Osteoblast (primary cell): ENCODE data around the gene CACTIN. TPM values are rescaled to one million over a fixed set of nuclear protein-coding genes. Genes with fewer than 3 reads are reported as not detected.
"Not testable (repeated sequence)": the region's sequence is repeated elsewhere in the genome, so short reads cannot be mapped to it uniquely, and the experiment has no call there.

ENCODE experiments used
- DNase-seq: peaks from one replicate; pipeline ENCODE4 v3.0.0; 2011; ENCODE audit warnings: low spot score, mixed read lengths; ENCODE audit not compliant: insufficient read length; ENCODE audit errors: missing footprints
- H2AFZ ChIP-seq: 2 replicates; pipeline ENCODE4 v1.6.0; 2011; ENCODE audit warnings: mild to moderate bottlenecking, low read length
- H3K27ac ChIP-seq: 2 replicates; pipeline ENCODE4 v1.5.1; 2011; ENCODE audit warnings: mild to moderate bottlenecking, low read depth, low read length, moderate library complexity
- H3K27me3 ChIP-seq: 2 replicates; pipeline ENCODE4 v1.6.0; 2012; ENCODE audit warnings: mild to moderate bottlenecking, control low read depth, inconsistent platforms, low read length, moderate library complexity; ENCODE audit not compliant: insufficient read depth
- H3K36me3 ChIP-seq: 2 replicates; pipeline ENCODE4 v1.5.1; 2011; ENCODE audit warnings: mild to moderate bottlenecking, low read length, control low read depth, moderate library complexity; ENCODE audit not compliant: insufficient read depth
- H3K4me1 ChIP-seq: 2 replicates; pipeline ENCODE4 v1.5.1; 2011; ENCODE audit warnings: mild to moderate bottlenecking, low read length, control low read depth, moderate library complexity; ENCODE audit not compliant: insufficient read depth
- H3K4me2 ChIP-seq: 2 replicates; pipeline ENCODE4 v1.6.0; 2011; ENCODE audit warnings: mild to moderate bottlenecking, low read length; ENCODE audit not compliant: insufficient read depth
- H3K4me3 ChIP-seq: fragments of 200-600 bp; sonication (generic); 3 replicates; pipeline ENCODE4 v1.5.1; 2012; ENCODE audit warnings: mild to moderate bottlenecking, low read length, inconsistent platforms; ENCODE audit not compliant: insufficient read depth
- H3K79me2 ChIP-seq: 2 replicates; pipeline ENCODE4 v1.6.0; 2012; ENCODE audit warnings: mild to moderate bottlenecking, low read length, control low read depth, inconsistent platforms; ENCODE audit not compliant: insufficient read depth
- H3K9me3 ChIP-seq: 2 replicates; pipeline ENCODE4 v1.5.1; 2011; ENCODE audit warnings: low read depth, low read length, control low read depth
- H4K20me1 ChIP-seq: 2 replicates; pipeline ENCODE4 v1.6.0; 2012; ENCODE audit warnings: mild to moderate bottlenecking, low read length, control low read depth; ENCODE audit not compliant: insufficient read depth
- total RNA-seq: library from RNA; depleted of rRNA; stranded (reverse); fragments of >200 nt; gene quantifications from 2 replicates; pipeline ENCODE4 v1.2.3, GENCODE V29; 2012
- TF ChIP-seq, protein P1 (sequence below): IDR thresholded peaks from 2 replicates; pipeline ENCODE4 v1.5.1; 2011; ENCODE audit warnings: mild to moderate bottlenecking, low read depth, low read length, moderate library complexity; ENCODE audit errors: extremely low read depth

The CACTIN gene
- total RNA-seq, 1 donor, result 19.9 TPM

DNA sequence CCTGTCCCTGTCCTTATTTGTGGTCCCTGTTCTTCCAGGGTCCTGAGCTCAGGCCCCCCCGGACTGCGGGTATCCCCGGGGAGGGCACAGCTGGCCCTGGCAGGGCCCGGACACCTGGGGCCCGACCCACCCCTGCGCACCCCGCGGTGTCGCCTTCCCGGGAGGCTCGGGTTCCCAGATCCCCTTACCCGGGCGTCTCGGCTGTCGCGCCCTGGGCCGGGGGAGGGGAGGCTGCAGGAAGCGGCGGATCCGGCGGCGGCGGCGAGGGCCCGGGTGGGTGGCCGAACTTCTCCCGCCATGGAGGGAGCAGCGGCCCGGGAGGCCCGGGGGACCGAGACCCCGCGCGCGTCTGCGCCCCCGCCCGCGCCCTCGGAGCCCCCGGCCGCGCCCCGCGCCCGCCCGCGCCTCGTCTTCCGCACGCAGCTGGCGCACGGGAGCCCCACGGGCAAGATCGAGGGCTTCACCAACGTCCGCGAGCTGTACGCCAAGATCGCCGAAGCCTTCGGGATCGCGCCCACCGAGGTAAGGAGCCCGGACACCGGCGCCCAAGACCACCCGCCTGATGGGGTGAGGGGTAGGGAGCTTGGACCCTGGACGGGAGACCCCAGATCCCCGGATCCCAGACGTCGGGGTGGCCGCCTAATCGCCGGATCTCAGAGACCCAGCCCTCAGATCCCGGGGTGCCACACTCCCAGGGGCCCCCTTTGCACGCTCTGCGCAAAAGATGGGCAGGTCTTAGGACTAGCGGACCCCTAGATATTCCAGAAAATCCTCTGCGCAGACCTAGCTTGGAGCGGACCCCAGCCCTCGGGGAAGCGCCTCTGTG lies 41.1 kb downstream of the CACTIN start, which contains the start of gene GIPC3:
Gene GIPC3 (plus strand): TSS at position 178 of the 826 bp plus-strand sequence. CDS start 120 bp downstream, at position 298.
- no peak within 1 kb of the TSS for H3K27ac ChIP-seq
- peaks cover 5% of the 10 kb centered on the region for H3K4me1 ChIP-seq
- H3K9me3 ChIP-seq, result no peaks in the 10 kb centered on the region
- H3K36me3 ChIP-seq, result no peaks in the 10 kb centered on the region
- peak; percentile 76 for DNase-seq
- no peaks in the 10 kb centered on the region for H4K20me1 ChIP-seq
- H3K4me2 ChIP-seq, result no peak within 1 kb of the TSS
- no peak within 1 kb of the TSS for H3K4me3 ChIP-seq
- TF ChIP-seq, protein P1, sequence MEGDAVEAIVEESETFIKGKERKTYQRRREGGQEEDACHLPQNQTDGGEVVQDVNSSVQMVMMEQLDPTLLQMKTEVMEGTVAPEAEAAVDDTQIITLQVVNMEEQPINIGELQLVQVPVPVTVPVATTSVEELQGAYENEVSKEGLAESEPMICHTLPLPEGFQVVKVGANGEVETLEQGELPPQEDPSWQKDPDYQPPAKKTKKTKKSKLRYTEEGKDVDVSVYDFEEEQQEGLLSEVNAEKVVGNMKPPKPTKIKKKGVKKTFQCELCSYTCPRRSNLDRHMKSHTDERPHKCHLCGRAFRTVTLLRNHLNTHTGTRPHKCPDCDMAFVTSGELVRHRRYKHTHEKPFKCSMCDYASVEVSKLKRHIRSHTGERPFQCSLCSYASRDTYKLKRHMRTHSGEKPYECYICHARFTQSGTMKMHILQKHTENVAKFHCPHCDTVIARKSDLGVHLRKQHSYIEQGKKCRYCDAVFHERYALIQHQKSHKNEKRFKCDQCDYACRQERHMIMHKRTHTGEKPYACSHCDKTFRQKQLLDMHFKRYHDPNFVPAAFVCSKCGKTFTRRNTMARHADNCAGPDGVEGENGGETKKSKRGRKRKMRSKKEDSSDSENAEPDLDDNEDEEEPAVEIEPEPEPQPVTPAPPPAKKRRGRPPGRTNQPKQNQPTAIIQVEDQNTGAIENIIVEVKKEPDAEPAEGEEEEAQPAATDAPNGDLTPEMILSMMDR, result no peak
- no peak within 1 kb of the TSS for H2AFZ ChIP-seq
- no peaks in the 10 kb centered on the region for H3K79me2 ChIP-seq
- H3K27me3 ChIP-seq, result peaks cover 22% of the 10 kb centered on the region

DNA sequence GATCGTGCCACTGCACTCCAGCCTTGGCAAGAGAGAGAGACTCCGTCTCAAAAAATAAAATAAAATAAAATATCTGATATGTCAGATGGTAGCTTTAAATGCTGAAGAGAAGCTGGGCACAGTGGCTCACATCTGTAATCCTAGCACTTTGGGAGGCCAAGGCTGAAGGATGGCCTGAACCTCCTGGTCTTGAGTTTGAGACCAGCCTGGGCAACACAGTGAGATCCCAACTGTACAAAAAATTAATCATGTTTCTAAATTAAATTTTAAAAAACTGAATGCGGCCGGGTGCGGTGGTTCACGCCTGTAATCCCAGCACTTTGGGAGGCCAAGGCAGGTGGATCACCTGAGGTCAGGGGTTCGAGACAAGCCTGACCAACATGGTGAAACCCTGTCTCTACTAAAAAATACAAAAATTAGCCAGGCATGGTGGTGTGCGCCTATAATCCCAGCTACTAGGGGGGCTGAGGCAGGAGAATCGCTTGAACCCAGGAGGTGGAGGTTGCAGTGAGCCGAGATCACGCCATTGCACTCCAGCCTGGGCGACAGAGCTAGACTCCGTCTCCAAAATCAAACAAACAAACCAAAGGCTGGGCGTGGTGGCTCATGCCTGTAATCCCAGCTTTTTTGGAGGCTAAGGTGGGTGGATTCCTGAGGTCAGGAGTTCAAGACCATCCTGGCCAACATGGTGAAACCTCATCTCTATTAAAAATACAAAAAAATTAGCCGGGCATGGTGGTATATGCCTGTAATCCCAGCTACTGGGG lies 42.4 kb downstream of the CACTIN start:
- not testable (repeated sequence) for H3K9me3 ChIP-seq, H3K27ac ChIP-seq, H3K4me2 ChIP-seq, H3K36me3 ChIP-seq, H3K4me3 ChIP-seq, H4K20me1 ChIP-seq, DNase-seq, H2AFZ ChIP-seq, H3K79me2 ChIP-seq
- H3K27me3 ChIP-seq, result peaks cover 22% of the 10 kb centered on the region
- peaks cover 17% of the 10 kb centered on the region for H3K4me1 ChIP-seq

DNA sequence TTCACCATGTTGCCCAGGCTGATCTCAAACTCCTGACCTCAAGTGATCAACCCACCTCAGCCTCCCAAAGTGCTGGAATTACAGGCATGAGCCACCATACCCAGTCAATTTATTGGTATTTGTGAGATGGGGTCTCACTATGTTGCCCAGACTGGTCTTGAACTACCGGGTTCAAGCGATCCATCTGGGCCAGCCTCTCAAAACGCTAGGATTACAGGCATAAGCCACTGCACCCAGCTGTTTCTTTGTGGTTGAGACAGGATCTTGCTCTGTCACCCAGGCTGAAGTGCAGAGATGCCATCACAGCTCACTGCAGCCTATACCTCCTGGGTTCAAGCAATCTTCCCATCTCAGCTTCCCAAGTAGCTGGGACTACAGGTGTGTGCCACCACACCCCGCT lies 44.8 kb downstream of the CACTIN start:
- H3K79me2 ChIP-seq, H3K27ac ChIP-seq, H3K9me3 ChIP-seq, H3K4me2 ChIP-seq, H3K4me3 ChIP-seq, H3K36me3 ChIP-seq, H4K20me1 ChIP-seq, DNase-seq, H2AFZ ChIP-seq: not testable (repeated sequence)
- Histone ChIP-seq H3K27me3 (peaks cover 18% of the 10 kb centered on the region), H3K4me1 (peaks cover 17% of the 10 kb centered on the region)

DNA sequence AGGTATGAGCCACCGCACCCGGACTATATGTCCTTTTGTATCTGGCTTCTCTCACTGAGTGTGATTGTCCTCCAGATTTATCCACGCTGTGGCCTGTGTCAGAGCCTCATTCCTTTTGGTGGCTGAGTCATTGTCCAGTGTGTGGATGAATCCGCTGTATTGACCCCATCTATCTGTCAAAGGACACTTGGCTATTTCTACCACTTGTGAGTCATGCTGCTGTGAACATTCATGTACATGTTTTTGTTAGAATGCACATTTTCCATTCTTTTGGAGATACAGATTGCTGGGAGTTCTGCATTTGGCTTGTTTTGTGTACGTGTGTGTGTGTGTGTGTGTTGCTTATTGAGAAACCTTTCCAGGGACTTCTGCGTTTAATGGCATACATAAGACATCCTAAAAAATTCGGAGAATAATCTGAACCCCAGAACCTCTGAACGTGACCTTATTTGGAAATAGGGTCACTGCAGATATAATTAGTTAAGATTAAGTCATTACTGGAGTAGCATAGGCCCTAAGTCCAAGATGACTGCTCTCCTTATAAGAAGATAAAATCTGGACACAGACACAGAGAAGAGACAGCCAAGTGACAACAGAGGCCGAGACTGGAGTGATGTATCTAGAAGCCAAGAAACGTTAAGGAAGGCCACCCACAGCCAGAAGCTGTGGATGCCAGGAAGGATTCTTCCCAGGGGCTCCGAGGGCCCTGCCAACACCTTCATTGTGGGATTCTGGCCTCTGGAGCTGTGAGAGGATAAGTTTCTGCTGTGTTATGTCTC lies 46.2 kb downstream of the CACTIN start:
- Histone ChIP-seq H3K9me3 (no peaks in the 10 kb centered on the region), H3K4me2 (peak overlapping the region; percentile 62), H3K36me3 (peaks cover 7% of the 10 kb centered on the region), H2AFZ (no peak overlapping the region), H3K79me2 (no peaks in the 10 kb centered on the region), H4K20me1 (no peaks in the 10 kb centered on the region), H3K4me3 (no peak overlapping the region), H3K4me1 (peaks cover 17% of the 10 kb centered on the region), H3K27me3 (peaks cover 6% of the 10 kb centered on the region), H3K27ac (peak overlapping the region; percentile 62)
- TF ChIP-seq, protein P1, result no peak
- DNase-seq, result peak; percentile 98
